ENCODE data around the gene N4BP2.
"Not testable (repeated sequence)": the region's sequence is repeated elsewhere in the genome, so short reads cannot be mapped to it uniquely, and the experiment has no call there.

N4BP2 gene

DNA sequence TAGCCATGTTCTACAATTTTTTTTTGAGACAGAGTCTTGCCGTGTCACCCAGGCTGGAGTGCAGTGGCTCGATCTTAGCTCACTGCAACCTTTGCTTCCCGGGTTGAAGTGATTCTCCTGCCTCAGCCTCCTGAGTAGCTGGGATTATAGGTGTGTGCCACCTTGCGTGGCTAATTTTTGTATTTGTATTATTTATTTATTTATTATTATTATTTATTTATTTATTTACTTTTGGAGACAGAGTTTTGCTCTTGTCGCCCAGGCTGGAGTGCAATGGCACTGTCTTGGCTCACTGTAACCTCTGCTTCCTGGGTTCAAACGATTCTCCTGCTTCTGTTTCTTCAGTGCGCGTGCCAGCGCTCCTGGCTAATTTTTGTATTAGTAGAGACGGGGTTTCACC is 36.8 kb downstream of the N4BP2 start:
- DNase-seq: not testable (repeated sequence)

- DNase-seq: no peak
These were observed 42.4 kb downstream of the N4BP2 start for GRCh38 chr4:40099010-40099409.

DNA sequence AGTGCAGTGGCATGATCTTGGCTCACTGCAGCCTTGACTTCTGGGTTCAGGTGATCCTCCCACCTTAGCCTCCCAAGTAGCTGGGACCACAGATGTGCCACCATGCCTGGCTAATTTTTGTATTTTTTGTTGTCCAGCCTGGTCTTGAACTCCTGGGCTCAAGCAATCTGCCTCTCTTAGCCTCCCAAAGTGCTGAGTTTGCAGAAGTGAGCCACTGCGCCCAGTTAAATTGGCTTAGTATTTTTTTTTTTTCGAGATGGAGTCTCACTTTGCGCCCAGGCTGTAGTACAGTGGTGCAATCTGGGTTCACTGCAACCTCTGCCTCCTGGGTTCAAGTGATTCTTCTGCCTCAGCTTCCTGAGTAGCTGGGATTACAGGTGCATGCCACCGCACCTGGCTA is 50.5 kb downstream of the N4BP2 start:
- not testable (repeated sequence) for DNase-seq

DNA sequence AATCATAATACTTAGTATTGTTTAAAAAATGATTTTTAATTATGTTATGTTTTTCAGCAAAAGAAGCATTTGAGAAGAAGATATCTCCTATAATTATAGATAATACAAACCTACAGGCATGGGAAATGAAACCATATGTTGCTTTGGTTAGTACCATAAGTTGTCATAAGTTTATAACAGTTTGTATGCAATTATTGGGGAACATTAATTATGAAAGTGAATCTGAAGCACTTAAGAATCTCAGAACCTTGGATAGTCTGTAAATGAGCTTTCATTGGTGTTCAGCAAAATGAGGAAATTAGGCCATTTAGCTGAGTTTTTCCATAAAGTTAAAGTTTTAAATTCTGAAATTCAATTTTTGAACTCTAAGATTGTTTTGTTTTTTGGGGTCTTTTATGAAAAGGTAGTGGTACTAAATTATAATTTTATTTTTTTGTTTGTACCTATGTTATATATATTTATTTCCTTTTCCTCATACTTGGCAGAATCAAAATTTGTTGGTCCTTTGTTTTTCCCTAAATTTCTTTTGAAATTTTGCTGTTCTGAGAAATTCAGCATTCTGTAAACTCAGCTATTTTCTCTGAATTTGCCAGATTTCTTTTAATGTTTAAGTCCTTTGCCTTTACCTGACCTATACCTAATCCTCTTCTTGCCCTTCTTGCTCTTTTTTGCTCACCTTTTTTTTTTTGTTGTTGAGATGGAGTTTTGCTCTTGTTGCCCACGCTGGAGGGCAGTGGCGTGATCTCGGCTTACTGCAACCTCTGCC is 55.6 kb downstream of the N4BP2 start:
- no peak for DNase-seq

DNA sequence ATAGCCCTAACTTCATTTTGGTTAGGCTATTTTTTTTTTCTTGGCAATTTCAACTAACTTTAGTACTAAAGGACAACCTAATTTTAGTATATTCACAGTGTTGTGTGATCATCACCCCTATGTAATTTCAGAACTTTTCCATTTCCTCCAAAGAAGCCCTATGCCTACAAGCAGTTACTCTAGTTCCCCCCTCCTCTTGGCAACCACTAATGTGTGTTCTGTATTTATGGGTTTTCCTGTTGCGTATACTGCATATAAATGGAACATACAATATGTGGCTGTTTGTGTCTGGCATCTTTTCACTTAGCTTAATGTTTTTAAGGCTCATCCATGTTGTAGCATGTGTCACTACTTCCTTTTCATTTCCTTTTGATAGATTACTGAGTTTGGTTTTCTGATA is 57.6 kb downstream of the N4BP2 start:
- DNase-seq: no peak

DNA sequence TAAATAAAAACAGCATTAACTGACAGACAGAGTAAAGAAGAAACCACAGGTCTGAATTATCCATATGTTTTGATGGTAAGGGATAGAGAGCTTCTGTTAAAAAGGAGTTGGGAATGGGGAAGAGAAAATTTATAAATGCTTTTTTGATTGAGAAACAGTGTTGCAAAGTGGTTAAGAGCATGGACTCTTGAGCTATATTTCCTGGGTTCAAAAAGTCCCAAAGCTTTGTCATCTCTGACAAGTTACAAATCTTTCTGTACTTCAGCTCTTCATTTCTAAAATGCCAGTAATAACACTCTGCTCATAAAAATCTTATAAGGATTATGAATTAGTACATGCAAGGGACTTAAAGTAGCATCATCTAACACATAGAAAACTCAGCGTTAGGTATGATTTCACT is 62.2 kb downstream of the N4BP2 start:
- no peak for DNase-seq

- no peak for DNase-seq
These were observed 62.7 kb downstream of the N4BP2 start for GRCh38 chr4:40119344-40119743.

GRCh38 chr4:40121515-40121914 is 64.9 kb downstream of the N4BP2 start:
- no peak for DNase-seq

DNA sequence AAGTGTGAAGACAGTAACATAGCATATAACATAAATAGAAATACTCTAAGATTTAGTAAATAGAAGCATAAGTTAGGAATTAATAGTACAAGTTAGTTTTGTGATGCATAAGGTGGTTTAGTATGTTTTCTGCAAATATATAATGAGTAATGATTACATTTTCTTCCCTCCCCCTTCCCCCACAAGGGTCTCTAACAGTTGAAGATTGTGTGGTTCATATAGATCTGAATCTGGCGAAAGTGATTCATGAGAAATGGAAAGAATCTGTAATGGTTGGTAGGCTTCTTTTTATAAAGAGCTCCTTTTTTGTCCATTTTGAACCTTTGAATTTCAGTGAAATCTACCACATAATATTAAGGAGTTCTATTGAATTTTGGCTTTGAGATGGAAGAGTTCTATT is 66.3 kb downstream of the N4BP2 start:
- no peak for DNase-seq

- DNase-seq: no peak
These were observed 68.0 kb downstream of the N4BP2 start for GRCh38 chr4:40124690-40125089.

DNA sequence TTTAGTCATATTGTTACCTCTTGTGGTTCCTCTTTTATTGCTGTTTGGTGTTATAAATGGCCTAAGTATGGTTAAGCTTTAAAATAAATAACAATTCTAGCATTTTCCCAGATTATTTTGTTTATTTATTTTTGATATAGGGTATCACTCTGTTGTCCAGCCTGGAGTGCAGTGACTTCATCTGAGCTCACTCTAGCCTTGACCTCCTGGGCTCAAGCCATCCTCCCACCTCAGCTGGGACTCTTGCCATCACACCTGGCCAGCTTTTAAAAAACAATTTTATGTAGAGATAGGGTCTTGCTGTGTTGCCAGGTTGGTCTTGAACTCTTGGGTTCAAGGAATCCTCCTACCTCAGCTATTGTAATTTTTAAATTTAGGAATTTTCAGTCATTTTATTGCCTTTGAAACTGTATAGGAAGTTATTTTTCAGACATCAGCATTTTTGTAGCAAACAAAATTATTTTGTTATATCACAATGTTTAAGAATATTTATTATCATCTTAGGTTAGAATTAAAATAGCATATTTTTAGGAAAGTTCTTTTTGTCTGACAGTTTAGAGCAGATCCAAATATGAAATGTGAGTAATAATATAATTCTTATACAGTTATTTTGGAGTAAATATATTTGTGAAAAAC is 73.9 kb downstream of the N4BP2 start:
- no peak for DNase-seq

GRCh38 chr4:40132816-40133215 is 76.2 kb downstream of the N4BP2 start:
- no peak for DNase-seq

- DNase-seq: no peak
These were observed 77.7 kb downstream of the N4BP2 start for GRCh38 chr4:40134206-40134917.

GRCh38 chr4:40136202-40136601 is 79.6 kb downstream of the N4BP2 start:
- not testable (repeated sequence) for DNase-seq

- DNase-seq: no peak
These were observed 83.5 kb downstream of the N4BP2 start for GRCh38 chr4:40140196-40140595.

- DNase-seq: not testable (repeated sequence)
These were observed 83.9 kb downstream of the N4BP2 start for GRCh38 chr4:40140597-40140996.

GRCh38 chr4:40143926-40144508 is 87.4 kb downstream of the N4BP2 start:
- DNase-seq: no peak

DNA sequence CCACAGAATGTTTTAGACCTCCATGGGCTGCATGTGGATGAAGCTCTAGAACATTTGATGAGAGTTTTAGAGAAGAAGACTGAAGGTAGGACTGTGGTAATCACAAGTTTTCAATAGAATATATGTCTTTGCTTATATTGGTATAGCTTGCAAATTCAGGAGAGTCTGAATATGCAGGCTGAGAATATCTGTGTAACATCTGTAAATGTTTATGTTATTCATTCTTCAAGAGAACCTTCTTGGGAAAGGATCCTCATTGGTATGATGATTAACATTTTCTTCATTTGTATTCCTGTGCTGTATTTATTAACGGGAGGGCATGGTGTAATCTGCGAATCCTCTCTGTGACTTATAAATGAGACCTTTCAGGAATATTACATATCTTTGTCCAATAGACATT is 88.1 kb downstream of the N4BP2 start:
- no peak for DNase-seq

- DNase-seq: not testable (repeated sequence)
These were observed 90.8 kb downstream of the N4BP2 start for GRCh38 chr4:40147490-40147889.

- DNase-seq: peak; percentile 51
These were observed 93.3 kb downstream of the N4BP2 start for GRCh38 chr4:40149960-40150385.

DNA sequence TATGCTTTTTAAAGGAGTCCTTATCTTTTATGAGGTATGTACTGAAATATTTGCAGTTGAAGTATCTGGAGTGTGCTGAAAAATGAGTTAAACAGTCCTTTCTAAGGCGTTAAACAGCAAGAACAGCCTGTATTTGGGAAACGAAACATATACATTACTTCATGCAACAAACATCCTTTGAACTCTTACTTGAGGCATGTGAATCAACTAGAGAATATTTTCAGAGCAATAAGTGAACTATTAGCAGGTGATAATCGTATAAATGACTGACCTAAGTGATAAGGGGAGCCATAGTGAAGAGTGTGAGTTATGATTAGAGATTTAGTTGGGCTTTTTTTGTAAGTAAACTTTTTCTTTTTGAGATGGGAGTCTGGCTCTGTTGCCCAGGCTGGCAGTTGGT is 94.3 kb downstream of the N4BP2 start:
- DNase-seq: no peak

DNA sequence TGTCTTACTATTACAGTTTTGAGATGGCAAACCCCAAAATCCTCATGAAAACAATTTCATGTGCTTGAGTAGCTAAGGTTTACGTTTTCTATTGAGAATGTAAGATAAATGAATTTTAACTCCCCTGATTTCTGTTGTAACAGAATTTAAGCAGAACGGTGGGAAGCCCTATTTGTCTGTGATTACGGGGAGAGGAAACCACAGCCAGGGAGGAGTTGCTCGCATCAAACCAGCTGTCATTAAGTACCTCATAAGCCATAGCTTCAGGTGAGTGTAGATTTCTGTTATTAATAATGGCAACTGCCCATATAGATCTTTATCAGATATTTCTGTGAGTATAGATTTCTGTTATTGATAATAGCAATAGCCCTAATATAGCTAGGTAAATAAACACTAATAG is 96.0 kb downstream of the N4BP2 start:
- DNase-seq: no peak

GRCh38 chr4:40157436-40157835 is 100.8 kb downstream of the N4BP2 start:
- DNase-seq: no peak

DNA sequence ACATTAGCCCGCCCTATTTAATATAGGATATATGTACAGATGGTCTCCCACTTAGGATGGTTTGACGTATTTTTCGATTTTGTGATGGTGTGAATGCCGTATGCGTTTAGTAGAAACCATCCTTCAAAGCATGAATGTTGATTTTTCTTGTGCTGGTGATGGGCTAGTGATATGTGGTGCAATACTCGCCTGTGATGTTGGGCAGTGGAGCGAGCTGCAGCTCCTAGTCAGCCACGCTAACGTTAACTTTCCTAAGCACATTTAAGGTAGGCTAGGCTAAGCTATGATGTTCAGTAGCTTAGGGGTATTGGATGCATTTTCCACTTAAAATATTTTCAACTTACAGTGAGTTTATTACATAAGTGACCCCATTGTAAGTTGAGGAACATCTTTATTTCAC is 103.6 kb downstream of the N4BP2 start:
- no peak for DNase-seq

Data from NCI-H2029 (cell line).